ENCODE data around the gene TIGD1. TPM values are rescaled to one million over a fixed set of nuclear protein-coding genes. Genes with fewer than 3 reads are reported as not detected.

Gene TIGD1
- polyA plus RNA-seq, 1 donor, result 6.7 TPM

Other genes starting within 250 kb of the TIGD1 start
- not detected for gene ALPP, start 171.8 kb downstream of the TIGD1 start, polyA plus RNA-seq (ENCODE audit: insufficient read length)
- not detected for gene ALPG, start 143.7 kb downstream of the TIGD1 start, polyA plus RNA-seq (ENCODE audit: insufficient read length)
- not detected for gene ALPI, start 94.4 kb downstream of the TIGD1 start, polyA plus RNA-seq (ENCODE audit: insufficient read length)
- 0.39 TPM for gene ECEL1, start 62.7 kb downstream of the TIGD1 start, polyA plus RNA-seq (ENCODE audit: insufficient read length)
- gene PRSS56, start 30.2 kb downstream of the TIGD1 start, polyA plus RNA-seq (ENCODE audit: insufficient read length), result 2.2 TPM
- gene CHRND, start 24.4 kb downstream of the TIGD1 start, polyA plus RNA-seq (ENCODE audit: insufficient read length), result 173 TPM
- 167 TPM for gene CHRNG, start 10.9 kb downstream of the TIGD1 start, polyA plus RNA-seq (ENCODE audit: insufficient read length)
- 134 TPM for gene EIF4E2, start 132 bp upstream of the TIGD1 start, polyA plus RNA-seq (ENCODE audit: insufficient read length)
- gene EFHD1, start 83.0 kb upstream of the TIGD1 start, polyA plus RNA-seq (ENCODE audit: insufficient read length), result 26.3 TPM
- gene GIGYF2, start 146.8 kb upstream of the TIGD1 start, polyA plus RNA-seq (ENCODE audit: insufficient read length), result 41.3 TPM
- 0.26 TPM for gene KCNJ13, start 226.0 kb upstream of the TIGD1 start, polyA plus RNA-seq (ENCODE audit: insufficient read length)